ENCODE results near the gene CNPY3. TPM values are rescaled to one million over a fixed set of nuclear protein-coding genes. Genes with fewer than 3 reads are reported as not detected.
"Not testable (repeated sequence)": the region's sequence is repeated elsewhere in the genome, so short reads cannot be mapped to it uniquely, and the experiment has no call there.

The CNPY3 gene
- total RNA-seq, 1 donor from 2014 or later = 61.3 TPM

DNA sequence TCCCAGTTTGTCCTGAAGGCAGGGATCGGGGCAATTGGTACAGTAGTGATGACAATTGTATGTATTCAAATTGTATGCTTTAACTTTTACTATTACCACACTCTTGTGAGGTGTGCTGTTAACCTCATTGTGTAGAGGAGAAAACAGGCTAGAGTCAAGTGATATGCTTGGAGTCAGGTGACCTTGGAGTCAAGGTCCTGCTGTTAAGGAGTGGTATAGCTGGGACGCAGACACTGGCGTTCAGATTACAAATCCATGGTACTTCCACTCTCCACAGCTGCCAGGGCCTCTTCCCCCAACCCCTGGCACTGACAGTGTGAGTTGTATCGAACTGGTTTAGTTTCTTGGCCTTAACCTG is 10.5 kb downstream of the CNPY3 start:
- no peak for DNase-seq (ENCODE audit: low read depth, low spot score)
- Mint-ChIP-seq H3K27me3 (ENCODE audit: low read depth) (no peaks in the 10 kb centered on the region), H3K9me3 (no peaks in the 10 kb centered on the region), H3K4me3 (no peak overlapping the region), H3K36me3 (ENCODE audit: low read depth) (peaks cover 6% of the 10 kb centered on the region), H3K27ac (ENCODE audit: unreplicated experiment) (no peak overlapping the region), H3K4me1 (no peaks in the 10 kb centered on the region)
- TF ChIP-seq, protein P1, sequence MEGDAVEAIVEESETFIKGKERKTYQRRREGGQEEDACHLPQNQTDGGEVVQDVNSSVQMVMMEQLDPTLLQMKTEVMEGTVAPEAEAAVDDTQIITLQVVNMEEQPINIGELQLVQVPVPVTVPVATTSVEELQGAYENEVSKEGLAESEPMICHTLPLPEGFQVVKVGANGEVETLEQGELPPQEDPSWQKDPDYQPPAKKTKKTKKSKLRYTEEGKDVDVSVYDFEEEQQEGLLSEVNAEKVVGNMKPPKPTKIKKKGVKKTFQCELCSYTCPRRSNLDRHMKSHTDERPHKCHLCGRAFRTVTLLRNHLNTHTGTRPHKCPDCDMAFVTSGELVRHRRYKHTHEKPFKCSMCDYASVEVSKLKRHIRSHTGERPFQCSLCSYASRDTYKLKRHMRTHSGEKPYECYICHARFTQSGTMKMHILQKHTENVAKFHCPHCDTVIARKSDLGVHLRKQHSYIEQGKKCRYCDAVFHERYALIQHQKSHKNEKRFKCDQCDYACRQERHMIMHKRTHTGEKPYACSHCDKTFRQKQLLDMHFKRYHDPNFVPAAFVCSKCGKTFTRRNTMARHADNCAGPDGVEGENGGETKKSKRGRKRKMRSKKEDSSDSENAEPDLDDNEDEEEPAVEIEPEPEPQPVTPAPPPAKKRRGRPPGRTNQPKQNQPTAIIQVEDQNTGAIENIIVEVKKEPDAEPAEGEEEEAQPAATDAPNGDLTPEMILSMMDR (conservative IDR thresholded peaks at IDR 0.05) = no peak

GRCh38 chr6:42940493-42941045 is 11.3 kb downstream of the CNPY3 start:
- peaks cover 6% of the 10 kb centered on the region for H3K36me3 Mint-ChIP-seq (ENCODE audit: low read depth)
- H3K9me3 Mint-ChIP-seq = no peaks in the 10 kb centered on the region

DNA sequence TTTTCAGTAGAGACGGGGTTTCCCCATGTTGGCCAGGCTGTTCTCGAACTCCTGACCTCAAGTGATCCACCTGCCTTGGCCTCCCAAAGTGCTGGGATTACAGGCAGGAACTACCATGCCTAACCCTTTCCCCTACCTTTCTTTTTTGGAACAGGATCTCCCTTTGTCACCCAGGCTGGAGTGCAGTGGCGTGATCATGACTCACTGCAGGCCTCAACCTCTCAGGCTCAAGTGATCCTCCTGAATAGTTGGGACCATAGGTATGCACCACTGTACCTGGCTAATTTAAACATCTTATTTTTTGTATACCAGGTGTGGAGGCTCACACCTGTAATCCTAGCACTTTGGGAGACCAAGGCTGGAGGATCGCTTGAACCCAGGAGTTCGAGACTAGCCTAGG is 12.1 kb downstream of the CNPY3 start:
- H3K27me3 Mint-ChIP-seq (ENCODE audit: low read depth); H3K4me1 Mint-ChIP-seq; H3K9me3 Mint-ChIP-seq; H3K4me3 Mint-ChIP-seq; H3K27ac Mint-ChIP-seq (ENCODE audit: unreplicated experiment); H3K36me3 Mint-ChIP-seq (ENCODE audit: low read depth); DNase-seq (ENCODE audit: low read depth, low spot score): not testable (repeated sequence)

More at GRCh38 chr6:42940493-42941045, 11.3 kb downstream of the CNPY3 start:
- Mint-ChIP-seq H3K4me1 (no peaks in the 10 kb centered on the region), H3K27me3 (ENCODE audit: low read depth) (no peaks in the 10 kb centered on the region), H3K4me3 (no peak overlapping the region), H3K27ac (ENCODE audit: unreplicated experiment) (no peak overlapping the region)
- no peak for DNase-seq (ENCODE audit: low read depth, low spot score)
- TF ChIP-seq, protein P1 (conservative IDR thresholded peaks at IDR 0.05) = no peak

DNA sequence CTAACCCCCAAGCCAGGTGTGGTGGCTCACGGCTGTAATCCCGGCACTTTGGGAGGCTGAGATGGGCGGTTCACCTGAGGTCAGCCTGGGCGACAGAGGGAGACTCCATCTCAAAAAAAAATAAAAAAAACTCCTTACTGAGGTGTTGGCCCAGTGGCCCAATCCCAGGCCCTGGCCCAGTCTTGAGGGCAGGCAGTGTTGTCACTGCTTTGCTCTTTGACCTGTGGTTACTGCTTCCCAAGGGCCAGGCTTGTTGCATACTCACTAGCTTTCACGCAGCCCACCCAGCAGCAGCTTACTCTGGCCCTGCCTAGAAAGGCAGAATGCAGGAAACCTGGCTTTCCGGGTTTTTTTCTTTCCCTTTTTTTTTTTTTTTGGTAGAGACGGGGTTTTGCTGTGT is 13.2 kb downstream of the CNPY3 start:
- Mint-ChIP-seq H3K9me3 (no peaks in the 10 kb centered on the region), H3K4me1 (no peaks in the 10 kb centered on the region), H3K27ac (ENCODE audit: unreplicated experiment) (peak overlapping the region; percentile 35), H3K27me3 (ENCODE audit: low read depth) (no peaks in the 10 kb centered on the region), H3K36me3 (ENCODE audit: low read depth) (peaks cover 6% of the 10 kb centered on the region), H3K4me3 (no peak overlapping the region)
- no peak for DNase-seq (ENCODE audit: low read depth, low spot score)
- TF ChIP-seq, protein P1 (conservative IDR thresholded peaks at IDR 0.05) = no peak

- no peaks in the 10 kb centered on the region for H3K4me1 Mint-ChIP-seq
- DNase-seq (ENCODE audit: low read depth, low spot score) = no peak
- no peaks in the 10 kb centered on the region for H3K27me3 Mint-ChIP-seq (ENCODE audit: low read depth)
- H3K9me3 Mint-ChIP-seq = no peaks in the 10 kb centered on the region
- H3K36me3 Mint-ChIP-seq (ENCODE audit: low read depth) = peaks cover 3% of the 10 kb centered on the region
- H3K27ac Mint-ChIP-seq (ENCODE audit: unreplicated experiment) = no peak overlapping the region
- TF ChIP-seq, protein P1 (conservative IDR thresholded peaks at IDR 0.05) = no peak
- H3K4me3 Mint-ChIP-seq = no peak overlapping the region
These were observed 18.7 kb downstream of the CNPY3 start for GRCh38 chr6:42947950-42948349.

DNA sequence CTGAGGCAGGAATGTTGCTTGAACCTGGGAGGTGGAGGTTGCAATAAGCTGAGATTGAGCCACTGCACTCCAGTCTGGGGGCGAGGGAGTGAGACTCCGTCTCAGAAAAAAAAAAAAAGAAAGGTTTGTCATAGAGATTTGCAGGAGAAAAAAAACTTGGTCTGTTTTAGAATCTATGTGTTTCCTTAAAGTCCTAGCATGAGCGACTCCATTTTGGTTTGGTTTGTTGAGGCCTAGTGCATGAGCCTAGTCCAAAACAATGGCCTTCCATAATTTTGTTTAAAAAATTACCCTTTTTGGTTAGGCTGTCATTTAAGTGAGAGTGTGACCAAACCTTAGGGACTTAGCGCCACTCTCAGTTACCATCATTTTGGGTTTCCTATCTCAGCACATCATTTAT is 23.1 kb downstream of the CNPY3 start:
- Mint-ChIP-seq H3K4me3 (no peak overlapping the region), H3K36me3 (ENCODE audit: low read depth) (peaks cover 2% of the 10 kb centered on the region), H3K27ac (ENCODE audit: unreplicated experiment) (no peak overlapping the region), H3K4me1 (no peaks in the 10 kb centered on the region), H3K9me3 (no peaks in the 10 kb centered on the region), H3K27me3 (ENCODE audit: low read depth) (no peaks in the 10 kb centered on the region)
- TF ChIP-seq, protein P1 (conservative IDR thresholded peaks at IDR 0.05) = no peak
- DNase-seq (ENCODE audit: low read depth, low spot score) = no peak

GRCh38 chr6:42954405-42954804 is 25.1 kb downstream of the CNPY3 start:
- not testable (repeated sequence) for H3K9me3 Mint-ChIP-seq; DNase-seq (ENCODE audit: low read depth, low spot score); H3K4me1 Mint-ChIP-seq; H3K27me3 Mint-ChIP-seq (ENCODE audit: low read depth); H3K4me3 Mint-ChIP-seq; H3K27ac Mint-ChIP-seq (ENCODE audit: unreplicated experiment); H3K36me3 Mint-ChIP-seq (ENCODE audit: low read depth)
